Measurements from ENCODE around the gene GLT6D1. TPM values are rescaled to one million over a fixed set of nuclear protein-coding genes. Genes with fewer than 3 reads are reported as not detected.

The GLT6D1 gene
- total RNA-seq, 1 donor from 2014 or later: not detected

- Histone ChIP-seq H3K36me3 (no peaks in the 10 kb centered on the region), H3K27ac (replicated peaks) (no peak overlapping the region), H3K4me1 (no peaks in the 10 kb centered on the region), H3K27me3 (ENCODE audit: low read depth) (peaks cover 92% of the 10 kb centered on the region), H3K9me3 (replicated peaks) (no peaks in the 10 kb centered on the region), H3K4me3 (no peak overlapping the region)
- intact Hi-C loops (cut with micrococcal nuclease): no loop called here
- TF ChIP-seq CTCF (IDR thresholded peaks at IDR 0.05; ENCODE audit: borderline replicate concordance): no peak
- DNase-seq: no peak
Observed at GRCh38 chr9:135667463-135668001, 28.2 kb upstream of the GLT6D1 start.

- Histone ChIP-seq H3K36me3 (no peaks in the 10 kb centered on the region), H3K27ac (replicated peaks) (no peak overlapping the region), H3K27me3 (ENCODE audit: low read depth) (peaks cover 87% of the 10 kb centered on the region), H3K9me3 (replicated peaks) (no peaks in the 10 kb centered on the region), H3K4me1 (no peaks in the 10 kb centered on the region), H3K4me3 (no peak overlapping the region)
- TF ChIP-seq CTCF (IDR thresholded peaks at IDR 0.05; ENCODE audit: borderline replicate concordance): no peak
- intact Hi-C loops (cut with micrococcal nuclease): no loop called here
- no peak for DNase-seq
Observed at GRCh38 chr9:135666534-135667462, 27.5 kb upstream of the GLT6D1 start.

DNA sequence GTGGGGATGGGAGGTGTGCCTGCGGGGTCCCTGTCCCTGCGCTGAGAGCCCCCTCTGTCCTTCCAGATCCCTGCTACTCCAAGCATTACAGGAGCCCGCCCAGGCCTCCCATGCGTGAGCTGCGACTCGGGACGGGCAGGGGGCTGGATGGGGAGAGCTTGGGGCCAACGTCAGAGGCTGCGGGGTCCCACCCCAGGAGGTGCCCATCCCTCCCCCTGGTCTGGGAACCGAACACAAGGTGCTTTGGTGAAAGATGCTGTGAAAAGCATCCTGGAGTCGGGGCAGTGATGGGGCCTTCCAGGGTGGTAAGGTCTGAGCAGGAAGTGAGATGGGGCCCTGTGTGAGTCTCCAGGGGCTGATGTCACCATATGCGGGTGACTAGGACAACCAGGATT lies 26.5 kb upstream of the GLT6D1 start:
- no peak for DNase-seq
- H3K27ac ChIP-seq (replicated peaks): no peak overlapping the region

DNA sequence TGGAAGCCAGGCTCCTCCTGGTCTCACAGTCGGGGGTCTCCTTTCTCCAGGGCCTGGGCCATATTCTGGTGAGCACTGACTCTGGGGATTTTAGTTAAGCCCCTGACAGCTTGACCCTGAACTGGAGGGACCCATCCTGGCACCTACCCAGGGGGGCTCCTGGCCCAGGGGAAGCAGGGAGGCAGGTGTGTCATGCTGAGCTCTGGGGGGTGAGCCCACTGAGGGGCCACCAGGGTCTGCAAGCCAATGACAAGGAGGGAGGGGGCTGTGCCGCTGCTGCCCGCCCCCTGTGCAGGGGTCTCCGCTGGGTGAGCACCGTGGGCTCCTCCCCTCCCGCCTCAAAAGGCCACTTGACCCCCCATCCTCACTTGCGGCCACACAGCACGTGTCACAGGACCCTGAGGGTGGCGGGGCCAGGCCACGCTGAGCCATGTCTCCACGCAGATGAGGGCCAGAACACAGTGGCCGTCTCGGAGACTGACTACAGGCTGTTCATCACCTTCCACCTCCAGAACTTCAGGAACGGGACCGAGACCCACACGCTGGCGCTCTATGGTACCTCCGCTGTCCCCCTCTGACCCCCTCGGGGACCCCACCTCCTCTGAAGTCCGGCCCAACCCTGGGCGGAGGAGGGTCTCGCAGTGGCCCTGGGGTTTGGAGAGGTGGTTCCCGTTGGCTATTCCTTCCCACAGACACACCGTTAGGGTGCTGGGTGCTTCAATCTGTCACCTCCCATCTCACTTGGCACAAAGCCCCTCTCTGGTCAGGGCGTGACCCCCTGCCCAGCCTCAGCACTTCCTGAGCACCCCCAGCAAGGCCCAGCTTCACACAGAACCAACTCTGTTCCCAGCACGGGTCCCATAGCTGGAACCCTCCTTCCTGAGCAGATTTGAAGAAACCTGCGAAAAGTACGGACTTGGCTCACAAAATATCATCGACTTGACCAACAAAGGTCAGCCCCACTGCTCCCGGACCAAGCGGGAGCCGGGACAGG lies 25.8 kb upstream of the GLT6D1 start:
- intact Hi-C loops (cut with micrococcal nuclease): no loop called here
- DNase-seq: no peak
- Histone ChIP-seq H3K27me3 (ENCODE audit: low read depth) (peaks cover 83% of the 10 kb centered on the region), H3K4me1 (no peaks in the 10 kb centered on the region), H3K9me3 (replicated peaks) (no peaks in the 10 kb centered on the region), H3K27ac (replicated peaks) (no peak overlapping the region), H3K4me3 (no peak overlapping the region), H3K36me3 (no peaks in the 10 kb centered on the region)
- TF ChIP-seq CTCF (IDR thresholded peaks at IDR 0.05; ENCODE audit: borderline replicate concordance): no peak

More for the DNA sequence above, 26.5 kb upstream of the GLT6D1 start:
- intact Hi-C loops (cut with micrococcal nuclease): no loop called here
- no peak overlapping the region for H3K4me3 ChIP-seq
- no peaks in the 10 kb centered on the region for H3K4me1 ChIP-seq
- peaks cover 84% of the 10 kb centered on the region for H3K27me3 ChIP-seq (ENCODE audit: low read depth)
- no peaks in the 10 kb centered on the region for H3K36me3 ChIP-seq
- no peak for TF ChIP-seq CTCF (IDR thresholded peaks at IDR 0.05; ENCODE audit: borderline replicate concordance)
- H3K9me3 ChIP-seq (replicated peaks): no peaks in the 10 kb centered on the region

- H3K4me3 ChIP-seq: no peak overlapping the region
- intact Hi-C loops (cut with micrococcal nuclease): no loop called here
- no peaks in the 10 kb centered on the region for H3K9me3 ChIP-seq (replicated peaks)
- no peak overlapping the region for H3K27ac ChIP-seq (replicated peaks)
- peaks cover 75% of the 10 kb centered on the region for H3K27me3 ChIP-seq (ENCODE audit: low read depth)
- H3K4me1 ChIP-seq: no peaks in the 10 kb centered on the region
- H3K36me3 ChIP-seq: no peaks in the 10 kb centered on the region
- no peak for TF ChIP-seq CTCF (IDR thresholded peaks at IDR 0.05; ENCODE audit: borderline replicate concordance)
- no peak for DNase-seq
Observed at GRCh38 chr9:135664266-135664665, 24.9 kb upstream of the GLT6D1 start.

All from left ventricle myocardium inferior (tissue), 1 donor.